Stomach smooth muscle (tissue), 2 donors: ENCODE measurements around the gene MBP.

Experiments used
- H3K27ac ChIP-seq: one replicate; pipeline ENCODE4 v1.7.0; 2013; ENCODE audit warnings: mild to moderate bottlenecking, low read length, inconsistent platforms
- H3K27me3 ChIP-seq, 2 donors: one replicate each; pipeline ENCODE4 v1.7.0; 2013; ENCODE audit warnings: low read length in 2 of 2; ENCODE audit not compliant: insufficient read depth in 2 of 2, control insufficient read depth in 1 of 2
- H3K36me3 ChIP-seq, 2 donors: one replicate each; pipeline ENCODE4 v1.7.0; 2013; ENCODE audit warnings: low read length in 2 of 2; ENCODE audit not compliant: control insufficient read depth in 2 of 2, insufficient read depth in 2 of 2
- H3K4me1 ChIP-seq: one replicate; pipeline ENCODE4 v1.7.0; 2013; ENCODE audit warnings: low read length; ENCODE audit not compliant: control insufficient read depth, insufficient read depth
- H3K4me3 ChIP-seq, 2 donors: one replicate each; pipeline ENCODE4 v1.7.0; 2013; ENCODE audit warnings: low read length in 2 of 2
- H3K9ac ChIP-seq, 2 donors: one replicate each; pipeline ENCODE4 v1.7.0; 2013; ENCODE audit warnings: low read length in 2 of 2, mild to moderate bottlenecking in 1 of 2
- H3K9me3 ChIP-seq, 2 donors: one replicate each; pipeline ENCODE4 v1.7.0; 2013; ENCODE audit warnings: low read length in 2 of 2; ENCODE audit not compliant: control insufficient read depth in 2 of 2
- donor health status: healthy.
- donor health status: Pancreatic carcinoma.

The MBP gene

GRCh38 chr18:77006305-77007175 is 126.0 kb downstream of the MBP start:
- Histone ChIP-seq H3K4me3 (no peak overlapping the region), H3K27me3 (no peaks in the 10 kb centered on the region), H3K4me1 (peaks cover 3% of the 10 kb centered on the region), H3K27ac (no peak overlapping the region), H3K9ac (no peak overlapping the region), H3K36me3 (peaks cover 0 to 6% of the 10 kb centered on the region in 2 donors), H3K9me3 (no peaks in the 10 kb centered on the region)

DNA sequence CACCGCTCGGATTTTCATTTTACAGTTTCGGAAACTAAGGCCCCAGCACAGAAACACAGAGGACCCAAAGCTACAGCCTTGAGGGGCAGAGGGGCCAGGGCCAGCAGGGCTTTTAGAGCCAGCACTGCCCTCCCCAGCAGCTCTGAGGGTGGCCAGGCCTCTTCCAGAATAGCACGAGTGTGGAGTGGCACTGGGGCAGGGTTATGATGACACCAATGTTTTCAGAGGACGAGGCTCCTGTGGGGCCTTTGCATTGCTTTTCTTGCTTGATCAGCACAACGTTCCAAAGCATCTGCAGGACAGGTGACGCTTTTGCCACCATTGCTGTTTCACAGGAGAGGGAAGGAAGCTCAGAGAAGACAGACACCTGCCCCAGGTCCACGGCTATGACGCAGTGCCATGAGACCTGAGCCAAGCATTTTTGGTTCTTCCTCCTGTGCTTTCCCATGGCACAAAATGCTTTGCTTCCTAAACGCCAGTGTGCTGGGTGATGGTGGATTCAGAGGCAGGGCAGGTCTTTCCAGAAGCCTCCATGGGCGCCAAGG is 126.9 kb downstream of the MBP start:
- H3K36me3 ChIP-seq = peaks cover 0 to under 1% of the 10 kb centered on the region in 2 donors
- H3K27ac ChIP-seq = no peak overlapping the region
- no peaks in the 10 kb centered on the region for H3K27me3 ChIP-seq
- H3K4me3 ChIP-seq = no peak overlapping the region
- H3K4me1 ChIP-seq = peaks cover 3% of the 10 kb centered on the region
- H3K9ac ChIP-seq = no peak overlapping the region
- no peaks in the 10 kb centered on the region for H3K9me3 ChIP-seq

- Histone ChIP-seq H3K27me3 (no peaks in the 10 kb centered on the region), H3K4me3 (no peak overlapping the region), H3K4me1 (peaks cover 3% of the 10 kb centered on the region), H3K36me3 (no peaks in the 10 kb centered on the region), H3K9ac (no peak overlapping the region), H3K9me3 (no peaks in the 10 kb centered on the region), H3K27ac (no peak overlapping the region)
Measured at GRCh38 chr18:77004555-77005380, 127.8 kb downstream of the MBP start.

DNA sequence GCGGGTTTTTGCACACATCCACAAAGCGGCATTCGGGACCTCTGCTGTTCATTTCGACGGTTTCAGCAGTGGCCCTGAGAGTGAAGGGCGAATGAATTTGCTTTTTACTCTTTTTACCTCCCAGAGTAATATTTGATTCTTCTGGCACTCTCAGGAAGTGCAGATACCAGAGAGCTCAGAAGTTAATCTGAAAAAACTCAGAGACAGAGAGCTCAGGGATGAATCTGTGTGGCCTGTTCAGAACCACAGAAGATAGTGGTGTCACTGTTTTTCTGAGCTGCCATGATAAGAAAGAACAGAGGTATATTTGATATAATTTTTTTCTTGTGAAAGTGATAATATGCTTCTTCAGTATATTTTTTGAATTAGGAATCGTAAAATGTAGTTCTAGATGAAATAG is 129.3 kb downstream of the MBP start:
- Histone ChIP-seq H3K36me3 (no peaks in the 10 kb centered on the region), H3K9ac (no peak overlapping the region), H3K4me3 (no peak overlapping the region), H3K27ac (no peak overlapping the region), H3K27me3 (no peaks in the 10 kb centered on the region), H3K9me3 (no peaks in the 10 kb centered on the region), H3K4me1 (peaks cover 3% of the 10 kb centered on the region)

DNA sequence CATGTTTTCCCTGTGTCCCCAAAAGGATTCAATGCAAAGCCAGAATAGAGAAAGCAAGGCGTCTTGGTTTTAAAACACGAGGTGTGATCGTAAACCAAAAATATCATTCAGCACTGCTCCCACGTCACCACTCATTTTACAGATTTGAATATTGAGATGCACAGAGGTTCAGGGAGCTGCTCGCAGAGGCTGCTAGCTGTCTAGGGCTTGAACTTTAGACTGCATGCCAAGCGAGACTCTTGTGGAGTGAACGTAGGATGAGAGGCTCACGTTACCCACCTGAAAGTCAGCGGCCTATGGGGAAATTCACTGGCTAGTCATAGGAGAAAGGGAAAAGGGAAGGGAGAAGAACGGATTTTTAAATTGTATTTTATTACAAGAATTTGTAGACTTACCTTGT is 130.1 kb downstream of the MBP start:
- Histone ChIP-seq H3K9ac (no peak overlapping the region), H3K27ac (no peak overlapping the region), H3K36me3 (no peaks in the 10 kb centered on the region), H3K27me3 (no peaks in the 10 kb centered on the region), H3K4me1 (peaks cover 3% of the 10 kb centered on the region), H3K9me3 (no peaks in the 10 kb centered on the region), H3K4me3 (no peak overlapping the region)

- Histone ChIP-seq H3K9me3 (no peaks in the 10 kb centered on the region), H3K27me3 (no peaks in the 10 kb centered on the region), H3K9ac (no peak overlapping the region), H3K27ac (no peak overlapping the region), H3K4me1 (peaks cover 3% of the 10 kb centered on the region), H3K36me3 (no peaks in the 10 kb centered on the region), H3K4me3 (no peak overlapping the region)
Measured at GRCh38 chr18:77001979-77002378, 130.6 kb downstream of the MBP start.

GRCh38 chr18:77001041-77001440 is 131.5 kb downstream of the MBP start:
- H3K9ac ChIP-seq = no peak overlapping the region
- H3K9me3 ChIP-seq = no peaks in the 10 kb centered on the region
- no peak overlapping the region for H3K27ac ChIP-seq
- no peak overlapping the region for H3K4me3 ChIP-seq
- no peaks in the 10 kb centered on the region for H3K4me1 ChIP-seq
- no peaks in the 10 kb centered on the region for H3K36me3 ChIP-seq
- H3K27me3 ChIP-seq = no peaks in the 10 kb centered on the region

GRCh38 chr18:77000527-77000926 is 132.1 kb downstream of the MBP start:
- H3K4me1 ChIP-seq = no peaks in the 10 kb centered on the region
- H3K27ac ChIP-seq = no peak overlapping the region

GRCh38 chr18:76999077-76999476 is 133.5 kb downstream of the MBP start:
- no peaks in the 10 kb centered on the region for H3K36me3 ChIP-seq
- no peak overlapping the region for H3K27ac ChIP-seq
- no peak overlapping the region for H3K9ac ChIP-seq
- no peak overlapping the region for H3K4me3 ChIP-seq
- H3K27me3 ChIP-seq = peaks cover 0 to 2% of the 10 kb centered on the region in 2 donors
- H3K4me1 ChIP-seq = no peaks in the 10 kb centered on the region
- H3K9me3 ChIP-seq = no peaks in the 10 kb centered on the region

More at GRCh38 chr18:77000527-77000926, 132.1 kb downstream of the MBP start:
- Histone ChIP-seq H3K9ac (no peak overlapping the region), H3K36me3 (no peaks in the 10 kb centered on the region), H3K4me3 (peak overlapping the region in 1 of 2 donors; percentile 57), H3K27me3 (no peaks in the 10 kb centered on the region), H3K9me3 (no peaks in the 10 kb centered on the region)

GRCh38 chr18:76997951-76998808 is 134.4 kb downstream of the MBP start:
- Histone ChIP-seq H3K4me1 (no peaks in the 10 kb centered on the region), H3K4me3 (no peak overlapping the region), H3K27me3 (peaks cover 0 to 2% of the 10 kb centered on the region in 2 donors), H3K36me3 (no peaks in the 10 kb centered on the region), H3K9ac (no peak overlapping the region), H3K27ac (no peak overlapping the region), H3K9me3 (no peaks in the 10 kb centered on the region)
